Adrenal gland (tissue), 12 donors: ENCODE measurements around the gene FAM53B. TPM values are rescaled to one million over a fixed set of nuclear protein-coding genes. Genes with fewer than 3 reads are reported as not detected.

Experiments used
- DNase-seq, 7 donors: peaks; one replicate each; pipeline ENCODE4 v3.0.0-alpha.2; 2019 to 2020
- H3K27ac ChIP-seq, 5 donors: fragments of 200-600 bp; sonication (generic) in 4 of 5; 1 replicate in 3 of 5; 2 replicates in 2 of 5; pipeline versions ENCODE4 v1.5.1 to v1.8.0; 2016 to 2020; ENCODE audit warnings: mild to moderate bottlenecking in 1 of 5
- H3K27me3 ChIP-seq: fragments of 200-600 bp; 2 replicates; pipeline ENCODE4 v1.8.0; 2021
- H3K36me3 ChIP-seq, 2 donors: fragments of 200-600 bp; replicated peaks in 1 of 2; 1 replicate in 1 of 2; 2 replicates in 1 of 2; pipeline versions ENCODE4 v1.5.1 to v1.8.0; 2018 to 2022
- H3K4me1 ChIP-seq, 2 donors: fragments of 200-600 bp; replicated peaks in 1 of 2; 1 replicate in 1 of 2; 2 replicates in 1 of 2; pipeline versions ENCODE4 v1.5.1 to v1.8.0; 2018 to 2021
- H3K4me3 ChIP-seq, 4 donors: fragments of 200-600 bp; sonication (generic) in 3 of 4; one replicate each; pipeline ENCODE4 v1.5.1; 2016 to 2018
- H3K9me3 ChIP-seq, 3 donors: fragments of 200-600 bp; sonication (generic) in 1 of 3; replicated peaks in 1 of 3; 1 replicate in 2 of 3; 2 replicates in 1 of 3; pipeline versions ENCODE4 v1.5.1 to v1.8.0; 2016 to 2021
- POLR2A ChIP-seq, 2 donors: fragments of 450-650 bp; IDR thresholded peaks; one replicate each; pipeline ENCODE4 v1.6.1; 2017; ENCODE audit warnings: antibody characterized with exemption in 2 of 2, mild to moderate bottlenecking in 2 of 2, moderate library complexity in 1 of 2
- WGBS, 4 donors: extraction: QIAGEN DNeasy Blood & Tissue Kit in 2 of 4; methylation state at CpG; one replicate each; pipeline versions ENCODE4 v1.1.5 to v1.1.7; 2013 to 2017; 5-methylcytosine and 5-hydroxymethylcytosine counted together
- intact Hi-C, 2 donors: fragments of 100-400 bp; cut with DNase I; formaldehyde crosslinking; loops; one replicate each; pipeline versions ENCODE4 v1.14.1 to v1.15.0; 2022 to 2023
- polyA plus RNA-seq, 3 donors: library from polyadenylated mRNA; stranded (reverse); fragments of 200-250 nt in 2 of 3; fragments of 350-450 nt in 1 of 3; fragmentation: Illumina TruSeq in 1 of 3; extraction: RNeasy Lipid Tissue Mini Kit (QIAGEN cat#74804) in 1 of 3; gene quantifications; one replicate each; pipeline ENCODE4 v1.2.3, GENCODE V29; 2013 to 2014
- total RNA-seq, 9 donors: library from RNA; depleted of rRNA in 4 of 9; stranded (reverse); fragments of >200 nt in 4 of 9; fragments of 120-200 nt in 1 of 9; fragmentation: NEBNext Ultra II Directional in 1 of 9; extraction: Animal tissue kit (Norgen Biotek cat#: 25700) in 1 of 9; gene quantifications; one replicate each; pipeline versions ENCODE4 v1.1.0 to v1.2.4, GENCODE V29; 2013 to 2023
- TF ChIP-seq, protein P1 (sequence below), 6 experiments: fragments of 450-650 bp in 4 of 6; fragments of 200-600 bp in 2 of 6; sonication (generic) in 1 of 6; IDR thresholded peaks; 1 replicate in 5 of 6; 2 replicates in 1 of 6; pipeline versions ENCODE4 v1.5.1 to v1.8.0; 2016 to 2021; ENCODE audit warnings: antibody characterized with exemption in 6 of 6, mild to moderate bottlenecking in 2 of 6, moderate library complexity in 1 of 6
- donor health status: healthy with polysubstance abuse.
- donor health status: Bipolar disorder and iron deficiency.
- donor health status: DM: yes; HTN: yes; CAD: no.
- donor health status: DM: no; HTN: no; CAD: no.
- donor health status: DM: no; HTN: no; CAD: no.
- donor health status: DM: yes; HTN: yes; CAD: no.

FAM53B gene
- total and polyA plus RNA-seq, 12 donors: 15.1 to 90.9 (median 65.5) TPM

DNA sequence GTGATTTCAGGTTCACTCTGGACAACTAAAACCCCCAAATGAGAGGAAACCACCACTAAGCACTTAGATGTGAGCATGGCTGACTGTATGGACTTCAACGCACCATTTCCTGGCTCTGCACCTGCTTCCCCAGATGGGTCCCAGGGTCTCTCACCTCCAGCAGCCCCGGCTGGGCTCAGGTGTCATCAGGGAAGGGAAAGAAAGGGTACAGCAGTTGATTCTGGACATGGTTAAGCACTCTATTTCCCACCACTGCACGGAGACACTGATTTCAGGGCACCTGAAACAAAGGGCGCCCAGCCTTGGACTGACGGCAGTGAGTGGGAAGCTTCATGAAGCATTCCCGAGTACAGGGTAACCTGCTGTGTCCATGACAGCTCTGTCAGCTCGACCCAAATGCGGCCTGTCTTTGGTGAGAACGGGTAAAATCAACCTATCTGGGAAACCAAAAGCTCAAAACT is 19.0 kb downstream of the FAM53B start:
- no peak for TF ChIP-seq POLR2A (IDR thresholded peaks at IDR 0.05)
- TF ChIP-seq, protein P1, sequence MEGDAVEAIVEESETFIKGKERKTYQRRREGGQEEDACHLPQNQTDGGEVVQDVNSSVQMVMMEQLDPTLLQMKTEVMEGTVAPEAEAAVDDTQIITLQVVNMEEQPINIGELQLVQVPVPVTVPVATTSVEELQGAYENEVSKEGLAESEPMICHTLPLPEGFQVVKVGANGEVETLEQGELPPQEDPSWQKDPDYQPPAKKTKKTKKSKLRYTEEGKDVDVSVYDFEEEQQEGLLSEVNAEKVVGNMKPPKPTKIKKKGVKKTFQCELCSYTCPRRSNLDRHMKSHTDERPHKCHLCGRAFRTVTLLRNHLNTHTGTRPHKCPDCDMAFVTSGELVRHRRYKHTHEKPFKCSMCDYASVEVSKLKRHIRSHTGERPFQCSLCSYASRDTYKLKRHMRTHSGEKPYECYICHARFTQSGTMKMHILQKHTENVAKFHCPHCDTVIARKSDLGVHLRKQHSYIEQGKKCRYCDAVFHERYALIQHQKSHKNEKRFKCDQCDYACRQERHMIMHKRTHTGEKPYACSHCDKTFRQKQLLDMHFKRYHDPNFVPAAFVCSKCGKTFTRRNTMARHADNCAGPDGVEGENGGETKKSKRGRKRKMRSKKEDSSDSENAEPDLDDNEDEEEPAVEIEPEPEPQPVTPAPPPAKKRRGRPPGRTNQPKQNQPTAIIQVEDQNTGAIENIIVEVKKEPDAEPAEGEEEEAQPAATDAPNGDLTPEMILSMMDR (IDR thresholded peaks at IDR 0.05): no peak
- Histone ChIP-seq H3K4me3 (no peak overlapping the region), H3K4me1 (peaks cover 82 to 99% of the 10 kb centered on the region in 2 donors), H3K27ac (peak overlapping the region in 4 of 5 donors; percentile 55 to 90 (median 77)), H3K27me3 (no peaks in the 10 kb centered on the region), H3K36me3 (no peaks in the 10 kb centered on the region), H3K9me3 (no peaks in the 10 kb centered on the region)
- peak in 4 of 7 donors; percentile 5 to 42 (median 14) for DNase-seq
- intact Hi-C loops: no loop called here
- WGBS, 4 donors: 85 to 92% (median 91%) methylated on average over 8 to 9 of the region's 9 CpGs

DNA sequence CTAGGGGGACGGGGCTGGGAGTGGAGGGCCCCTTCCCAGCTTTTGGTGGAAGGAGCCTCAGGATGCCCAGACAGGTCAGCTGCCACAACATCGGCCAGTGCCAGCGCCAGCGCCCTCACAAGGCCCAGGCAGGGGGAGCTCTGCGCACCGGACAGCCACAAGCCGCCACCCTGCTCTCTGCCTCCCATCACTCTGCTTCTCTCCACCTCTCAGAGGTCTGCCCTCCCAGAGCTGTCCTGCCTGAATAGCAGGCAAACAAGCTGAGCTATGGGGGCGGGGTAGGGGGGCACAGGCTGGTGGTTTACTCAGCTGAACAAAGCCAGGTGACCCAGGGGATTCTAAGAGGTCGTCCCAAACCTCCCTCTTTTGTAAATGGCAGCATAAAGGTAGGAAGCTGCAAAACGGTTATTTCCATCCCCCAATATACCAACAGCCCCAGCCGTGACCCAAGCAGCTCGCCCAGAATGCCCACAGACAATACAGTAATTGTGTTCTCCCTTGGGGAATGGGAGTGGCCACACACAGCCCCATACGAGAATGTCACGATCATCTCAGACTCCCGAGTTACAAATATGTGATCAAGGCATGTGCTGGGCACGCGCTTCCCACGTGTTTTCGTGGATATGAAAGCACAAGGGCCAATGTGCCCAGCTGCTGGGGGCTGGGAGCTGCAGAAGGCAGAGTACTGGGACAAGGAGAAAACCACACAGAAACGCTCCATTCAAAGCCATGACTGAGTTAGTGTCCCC is 19.7 kb downstream of the FAM53B start:
- Histone ChIP-seq H3K27ac (peak overlapping the region; percentile 44 to 90 (median 71)), H3K4me1 (peaks cover 85 to 99% of the 10 kb centered on the region in 2 donors), H3K9me3 (no peaks in the 10 kb centered on the region), H3K27me3 (no peaks in the 10 kb centered on the region), H3K36me3 (no peaks in the 10 kb centered on the region), H3K4me3 (no peak overlapping the region)
- intact Hi-C loops: no loop called here
- TF ChIP-seq, protein P1 (IDR thresholded peaks at IDR 0.05): no peak
- TF ChIP-seq POLR2A (IDR thresholded peaks at IDR 0.05): no peak
- DNase-seq: peak in 5 of 7 donors; percentile 27 to 69 (median 49)
- WGBS, 4 donors: 63 to 75% (median 69%) methylated on average over 20 of the region's 20 CpGs

DNA sequence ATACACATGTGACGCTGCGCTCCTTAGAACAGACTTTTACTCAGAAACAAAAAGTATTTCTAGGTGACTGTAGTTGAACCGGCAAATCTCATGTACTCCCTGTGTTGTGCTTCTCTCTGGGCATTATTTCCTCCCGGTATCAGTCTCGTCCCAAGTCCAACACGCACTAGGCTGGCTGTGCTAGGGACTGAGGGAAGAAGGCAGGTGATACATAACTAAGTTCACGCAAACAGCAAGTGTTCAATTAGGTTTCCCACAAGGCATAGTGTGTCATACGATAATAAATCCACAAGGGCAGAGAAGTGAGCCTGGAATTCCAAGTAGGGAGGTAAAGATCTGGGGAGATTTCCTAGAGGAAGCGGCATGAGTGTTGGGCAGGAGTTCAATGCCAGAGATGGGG is 20.4 kb downstream of the FAM53B start:
- H3K4me1 ChIP-seq: peaks cover 85 to 99% of the 10 kb centered on the region in 2 donors
- WGBS, 4 donors: 35 to 43% (median 39%) methylated on average over 9 of the region's 9 CpGs

More for the DNA sequence above, 20.4 kb downstream of the FAM53B start:
- DNase-seq: no peak
- no peak for TF ChIP-seq POLR2A (IDR thresholded peaks at IDR 0.05)
- TF ChIP-seq, protein P1 (IDR thresholded peaks at IDR 0.05): no peak
- H3K9me3 ChIP-seq: no peaks in the 10 kb centered on the region
- no peak overlapping the region for H3K4me3 ChIP-seq
- no peaks in the 10 kb centered on the region for H3K36me3 ChIP-seq
- H3K27me3 ChIP-seq: no peaks in the 10 kb centered on the region
- peak overlapping the region; percentile 44 to 90 (median 71) for H3K27ac ChIP-seq
- intact Hi-C loops: no loop called here
